ENCODE data around the gene APOL6. TPM values are rescaled to one million over a fixed set of nuclear protein-coding genes. Genes with fewer than 3 reads are reported as not detected.
"Not testable (repeated sequence)": the region's sequence is repeated elsewhere in the genome, so short reads cannot be mapped to it uniquely, and the experiment has no call there.

The APOL6 gene
- total and polyA plus RNA-seq, 8 donors: 7.7 to 49.2 (median 10.2) TPM

- Histone ChIP-seq H3K36me3 (no peaks in the 10 kb centered on the region), H3K4me3 (no peak overlapping the region), H3K27ac (no peak overlapping the region), H3K27me3 (no peaks in the 10 kb centered on the region), H3K4me1 (no peaks in the 10 kb centered on the region), H3K9me3 (no peaks in the 10 kb centered on the region)
- ATAC-seq (no peak), DNase-seq (no peak)
- intact Hi-C loops (cut with DNase I): no loop called here
- TF ChIP-seq CTCF (IDR thresholded peaks at IDR 0.05): no peak
Measured at GRCh38 chr22:35687461-35687860, 39.2 kb downstream of the APOL6 start.

GRCh38 chr22:35688913-35689675 is 40.8 kb downstream of the APOL6 start:
- intact Hi-C loops (cut with DNase I): no loop called here
- no peak for TF ChIP-seq CTCF (IDR thresholded peaks at IDR 0.05)
- no peak overlapping the region for H3K4me3 ChIP-seq
- ATAC-seq (no peak), DNase-seq (no peak)
- H3K4me1 ChIP-seq: no peaks in the 10 kb centered on the region
- no peak overlapping the region for H3K27ac ChIP-seq
- H3K27me3 ChIP-seq: no peaks in the 10 kb centered on the region
- no peaks in the 10 kb centered on the region for H3K9me3 ChIP-seq
- no peaks in the 10 kb centered on the region for H3K36me3 ChIP-seq

DNA sequence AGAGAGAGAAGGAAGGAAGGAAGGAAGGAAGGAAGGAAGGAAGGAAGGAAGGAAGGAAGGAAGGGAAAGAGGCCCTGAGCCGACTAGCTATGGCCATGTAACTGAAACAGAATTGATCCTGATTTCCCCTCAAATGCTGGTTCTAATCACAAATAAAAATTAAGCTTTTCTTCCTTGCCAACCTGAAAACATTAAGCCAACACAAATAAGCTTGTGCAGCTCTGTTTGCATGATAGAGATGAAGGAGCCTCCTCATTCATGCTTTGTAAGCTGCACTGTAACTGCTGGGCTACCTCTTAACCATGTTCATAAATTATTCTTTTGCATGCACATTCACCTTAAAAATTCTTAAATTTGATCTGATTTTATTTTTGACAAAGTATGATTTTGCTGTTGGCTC is 41.8 kb downstream of the APOL6 start:
- TF ChIP-seq CTCF (IDR thresholded peaks at IDR 0.05): no peak
- no peaks in the 10 kb centered on the region for H3K36me3 ChIP-seq
- intact Hi-C loops (cut with DNase I): no loop called here

DNA sequence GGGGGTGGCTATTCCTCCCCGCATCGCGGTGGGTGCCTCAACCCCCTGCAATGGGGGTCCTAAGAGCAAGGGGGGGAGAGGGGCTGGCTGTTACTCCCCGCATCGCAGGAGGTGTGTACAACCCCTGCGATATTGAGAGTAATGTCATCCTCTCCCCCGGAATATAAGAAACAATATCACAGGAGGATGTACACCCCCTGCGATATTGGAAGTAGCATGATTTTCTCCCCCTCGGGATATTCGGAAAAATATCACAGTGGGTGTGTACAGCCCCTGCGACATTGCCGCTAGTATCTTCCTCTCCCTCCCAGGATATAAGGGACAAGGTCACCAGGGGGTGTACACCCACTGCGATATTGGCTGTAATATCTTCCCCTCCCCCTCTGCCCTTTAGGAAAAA is 47.0 kb downstream of the APOL6 start:
- ATAC-seq (no peak), DNase-seq (no peak)
- H3K9me3 ChIP-seq: no peaks in the 10 kb centered on the region
- H3K4me3 ChIP-seq: no peak overlapping the region
- H3K36me3 ChIP-seq: no peaks in the 10 kb centered on the region
- intact Hi-C loops (cut with DNase I): no loop called here
- H3K4me1 ChIP-seq: no peaks in the 10 kb centered on the region
- no peaks in the 10 kb centered on the region for H3K27me3 ChIP-seq
- H3K27ac ChIP-seq: no peak overlapping the region
- TF ChIP-seq CTCF (IDR thresholded peaks at IDR 0.05): no peak

More for the DNA sequence above, 41.8 kb downstream of the APOL6 start:
- Histone ChIP-seq H3K4me3 (no peak overlapping the region), H3K27me3 (no peaks in the 10 kb centered on the region), H3K4me1 (no peaks in the 10 kb centered on the region), H3K9me3 (no peaks in the 10 kb centered on the region), H3K27ac (no peak overlapping the region)
- ATAC-seq (no peak), DNase-seq (no peak)

- DNase-seq: no peak
- no peaks in the 10 kb centered on the region for H3K9me3 ChIP-seq
- no peak overlapping the region for H3K27ac ChIP-seq
- no peaks in the 10 kb centered on the region for H3K4me1 ChIP-seq
- no peak for ATAC-seq
- TF ChIP-seq CTCF (IDR thresholded peaks at IDR 0.05): no peak
- H3K27me3 ChIP-seq: no peaks in the 10 kb centered on the region
- no peaks in the 10 kb centered on the region for H3K36me3 ChIP-seq
- intact Hi-C loops (cut with DNase I): no loop called here
- H3K4me3 ChIP-seq: no peak overlapping the region
Measured at GRCh38 chr22:35697142-35697541, 48.9 kb downstream of the APOL6 start.

- H3K4me1 ChIP-seq; H3K4me3 ChIP-seq; ATAC-seq; H3K27me3 ChIP-seq; intact Hi-C loops (cut with DNase I); H3K27ac ChIP-seq; DNase-seq; H3K9me3 ChIP-seq; H3K36me3 ChIP-seq: not testable (repeated sequence)
Measured at GRCh38 chr22:35699852-35700251, 51.6 kb downstream of the APOL6 start.
